K562 (cell line): ENCODE measurements around the gene UBA3. TPM values are rescaled to one million over a fixed set of nuclear protein-coding genes. Genes with fewer than 3 reads are reported as not detected.

Source experiments
- CBFA2T2 ChIP-seq: fragments of 450-650 bp; conservative IDR thresholded peaks from 2 replicates; pipeline ENCODE4 v1.6.1; 2017; ENCODE audit warnings: mild to moderate bottlenecking
- CTBP1 ChIP-seq: fragments of 450-650 bp; IDR thresholded peaks from 2 replicates; pipeline ENCODE4 v1.6.1; 2016; ENCODE audit warnings: borderline replicate concordance
- DPF2 ChIP-seq: fragments of 450-650 bp; IDR thresholded peaks from 2 replicates; pipeline ENCODE4 v1.6.1; 2016
- FOXJ2 ChIP-seq: fragments of 200-800 bp; sonication (Bioruptor generic); IDR thresholded peaks from 2 replicates; pipeline ENCODE4 v1.6.1; 2016; ENCODE audit warnings: missing genetic modification characterization, missing compliant biosample characterization
- HMGN3 ChIP-seq: IDR thresholded peaks from 2 replicates; pipeline ENCODE4 v1.6.1; 2011; ENCODE audit warnings: borderline replicate concordance, low read depth, mild to moderate bottlenecking, mixed read lengths, low read length; ENCODE audit not compliant: insufficient read length; ENCODE audit errors: extremely low read depth
- KAT7 ChIP-seq: sonication (generic); formaldehyde crosslinking; IDR thresholded peaks from 2 replicates; pipeline ENCODE4 v1.8.0; 2022; ENCODE audit warnings: missing genetic modification reagents, mild to moderate bottlenecking, borderline replicate concordance
- MEIS2 ChIP-seq: fragments of 450-650 bp; IDR thresholded peaks from 2 replicates; pipeline ENCODE4 v1.6.1; 2014; ENCODE audit warnings: mild to moderate bottlenecking; ENCODE audit not compliant: partially characterized antibody
- MTA3 ChIP-seq: fragments of 450-650 bp; formaldehyde crosslinking; IDR thresholded peaks from 2 replicates; pipeline ENCODE4 v1.6.1; 2017; ENCODE audit warnings: mild to moderate bottlenecking, borderline replicate concordance
- MYNN ChIP-seq, 2 experiments: sonication (generic); formaldehyde crosslinking in 1 of 2; IDR thresholded peaks; 2 replicates each; pipeline versions ENCODE4 v1.5.0 to v1.6.1; 2016 to 2020; ENCODE audit warnings: antibody characterized with exemption in 1 of 2, missing genetic modification reagents in 1 of 2
- NRF1 ChIP-seq, 2 experiments: fragments of 450-650 bp; IDR thresholded peaks in 1 of 2; conservative IDR thresholded peaks in 1 of 2; 2 replicates each; pipeline ENCODE4 v1.6.1; 2014; ENCODE audit warnings: mild to moderate bottlenecking in 2 of 2
- SIN3A ChIP-seq, 2 experiments: fragments of 150-350 bp in 1 of 2; IDR thresholded peaks; 2 replicates each; pipeline ENCODE4 v1.6.1; 2011 to 2016; ENCODE audit warnings: borderline replicate concordance in 2 of 2, low read depth in 2 of 2, low read length in 2 of 2, mild to moderate bottlenecking in 2 of 2, moderate library complexity in 2 of 2; ENCODE audit not compliant: control insufficient read depth in 1 of 2
- SPI1 ChIP-seq: IDR thresholded peaks from 2 replicates; pipeline ENCODE4 v1.6.1; 2011; ENCODE audit warnings: low read depth, low read length, control low read depth, borderline replicate concordance
- TCFL5 ChIP-seq: fragments of 250-450 bp; sonication (Bioruptor Pico); conservative IDR thresholded peaks from 2 replicates; pipeline ENCODE4 v1.6.1; 2021; ENCODE audit warnings: mild to moderate bottlenecking, moderate library complexity, matching md5 sums
- YY1 ChIP-seq, 3 experiments: IDR thresholded peaks; 2 replicates each; pipeline ENCODE4 v1.6.1; 2011; ENCODE audit warnings: low read length in 2 of 3, mild to moderate bottlenecking in 2 of 3, moderate library complexity in 2 of 3, borderline replicate concordance in 1 of 3, control low read depth in 1 of 3, low read depth in 1 of 3; ENCODE audit not compliant: insufficient read depth in 3 of 3, insufficient replicate concordance in 2 of 3, control insufficient read depth in 1 of 3, insufficient read length in 1 of 3; ENCODE audit errors: extremely low read depth in 1 of 3
- ZEB2 ChIP-seq: fragments of 450-650 bp; IDR thresholded peaks from 2 replicates; pipeline ENCODE4 v1.6.1; 2016
- ZFP30 ChIP-seq: fragments of 250-450 bp; sonication (Bioruptor Pico); IDR thresholded peaks from 2 replicates; pipeline ENCODE4 v1.8.0; 2022; ENCODE audit warnings: moderate library complexity, mild to moderate bottlenecking, inconsistent platforms, borderline replicate concordance
- ZNF316 ChIP-seq: fragments of 450-650 bp; IDR thresholded peaks from 2 replicates; pipeline ENCODE4 v1.6.1; 2016
- ZNF444 ChIP-seq: fragments of 250-450 bp; sonication (Bioruptor Pico); IDR thresholded peaks from 2 replicates; pipeline ENCODE4 v1.4.0; 2020; ENCODE audit warnings: mild to moderate bottlenecking, moderate library complexity
- polyA plus RNA-seq, 8 experiments: library from polyadenylated mRNA; depleted of rRNA in 4 of 8; stranded (reverse) in 5 of 8; unstranded in 3 of 8; fragments of >200 nt; fragmentation: Nextera tagmentation in 2 of 8; fragmentation: Illumina TruSeq in 1 of 8; extraction: Ambion mirVana in 2 of 8; extraction: Trizol in 1 of 8; gene quantifications; 2 replicates each; pipeline versions ENCODE4 v1.2.1 to v1.2.3, GENCODE V29; 2011 to 2014; ENCODE audit warnings: inconsistent platforms in 1 of 8, missing spikeins in 1 of 8
- total RNA-seq, 7 experiments: library from RNA; depleted of rRNA in 6 of 7; stranded (reverse); fragments of >200 nt in 6 of 7; fragmentation: Illumina TruSeq in 2 of 7; extraction: Trizol in 2 of 7; gene quantifications; 2 replicates each; pipeline versions ENCODE4 v1.2.1 to v1.2.3, GENCODE V29; 2011 to 2021; ENCODE audit warnings: low replicate concordance in 1 of 7
- TF ChIP-seq, protein P1 (sequence below): sonication (generic); formaldehyde crosslinking; IDR thresholded peaks from 2 replicates; pipeline ENCODE4 v1.9.0; 2022; ENCODE audit warnings: mild to moderate bottlenecking, missing genetic modification reagents
- TF ChIP-seq, protein P2 (sequence below): sonication (generic); formaldehyde crosslinking; IDR thresholded peaks from 2 replicates; pipeline ENCODE4 v1.8.0; 2023; ENCODE audit warnings: mild to moderate bottlenecking, missing genetic modification reagents

UBA3 gene
- total and polyA plus RNA-seq, 9 of the 15 experiments (the other 6 are each of a cell fraction or from before 2014, with no cell fraction given) = 23.2 to 80.0 (median 38.6) TPM

DNA sequence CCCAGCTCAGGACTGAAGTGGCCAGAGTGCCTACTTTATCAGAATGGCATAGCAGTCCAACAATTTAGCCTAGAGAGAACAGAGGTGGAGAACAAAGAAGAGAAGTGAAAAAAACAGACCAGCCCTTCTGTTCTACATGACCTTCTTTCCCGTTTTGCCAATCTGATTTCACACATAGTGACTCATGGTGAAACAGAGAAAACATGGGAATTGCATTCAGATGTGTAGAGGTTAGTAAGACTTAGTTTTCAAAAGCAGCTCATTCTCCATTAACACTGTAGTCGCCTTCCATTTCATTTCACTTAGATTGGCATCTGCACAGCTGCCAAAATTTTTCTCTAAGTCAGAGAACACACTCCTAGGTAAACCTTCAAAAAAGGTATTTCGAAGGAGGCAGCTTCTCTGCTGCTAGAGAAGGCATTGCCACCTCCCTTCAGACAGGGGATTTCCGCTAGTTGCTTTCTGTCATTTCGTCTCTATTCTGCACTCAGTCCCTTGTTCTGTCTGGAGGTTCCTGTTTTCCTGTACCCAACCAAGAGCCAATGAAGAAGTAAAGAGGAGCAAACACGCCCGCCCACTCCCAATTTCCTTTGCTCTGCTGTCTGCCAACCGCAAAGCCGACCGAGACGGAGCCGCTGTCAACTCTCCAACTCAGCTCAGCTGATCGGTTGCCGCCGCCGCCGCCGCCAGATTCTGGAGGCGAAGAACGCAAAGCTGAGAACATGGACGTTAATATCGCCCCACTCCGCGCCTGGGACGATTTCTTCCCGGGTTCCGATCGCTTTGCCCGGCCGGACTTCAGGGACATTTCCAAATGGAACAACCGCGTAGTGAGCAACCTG is 4.4 kb upstream of the UBA3 start, which contains the start of gene ARL6IP5 (continued):
- TF ChIP-seq, protein P1, sequence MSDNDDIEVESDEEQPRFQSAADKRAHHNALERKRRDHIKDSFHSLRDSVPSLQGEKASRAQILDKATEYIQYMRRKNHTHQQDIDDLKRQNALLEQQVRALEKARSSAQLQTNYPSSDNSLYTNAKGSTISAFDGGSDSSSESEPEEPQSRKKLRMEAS (CRISPR knock-in tag) = peak; percentile 43; the same call in 1 of the 2 replicates
- TF ChIP-seq MYNN (IDR thresholded peaks at IDR 0.05) = 0 out of 2 replicates have a peak, but pooled peaks have one; percentile 33
- no peak for TF ChIP-seq MYNN (CRISPR knock-in tag; IDR thresholded peaks at IDR 0.05)
- TF ChIP-seq SIN3A (IDR thresholded peaks at IDR 0.05; ENCODE audit: borderline replicate concordance in 2 of 2, control insufficient read depth in 1 of 2, low read depth in 2 of 2, low read length in 2 of 2) = peak; percentile 75 to 92; a peak in 3 of 4 replicates
- TF ChIP-seq TCFL5 (CRISPR knock-in tag) = no peak
- peak; percentile 41 for TF ChIP-seq HMGN3
- peak; percentile 44; the same call in 1 of the 2 replicates for TF ChIP-seq MTA3
- peak in 1 of 3 experiments; percentile 73 for TF ChIP-seq YY1 (IDR thresholded peaks at IDR 0.05; ENCODE audit: borderline replicate concordance in 1 of 3, control insufficient read depth in 1 of 3, extremely low read depth in 1 of 3, insufficient read depth in 3 of 3, insufficient read length in 1 of 3, insufficient replicate concordance in 2 of 3, low read depth in 1 of 3, low read length in 2 of 3)
- no peak for TF ChIP-seq CBFA2T2
- peak; percentile 66 for TF ChIP-seq MEIS2
- no peak for TF ChIP-seq ZEB2
- TF ChIP-seq CTBP1 = peak; percentile 19; the same call in 1 of the 2 replicates
- no peak for TF ChIP-seq ZFP30 (CRISPR knock-in tag)
- peak; percentile 55; the same call in 1 of the 2 replicates for TF ChIP-seq DPF2
- 0 out of 2 replicates have a peak, but pooled peaks have one; percentile 35 for TF ChIP-seq FOXJ2
- peak; percentile 53 for TF ChIP-seq SPI1
- TF ChIP-seq ZNF316 = no peak
- 0 out of 4 replicates have a peak, but pooled peaks of 1 of the 2 experiments have one; percentile 32 for TF ChIP-seq NRF1 (conservative IDR thresholded peaks at IDR 0.05 in 1 of 2, IDR thresholded peaks at IDR 0.05 in 1 of 2)
- TF ChIP-seq, protein P2, sequence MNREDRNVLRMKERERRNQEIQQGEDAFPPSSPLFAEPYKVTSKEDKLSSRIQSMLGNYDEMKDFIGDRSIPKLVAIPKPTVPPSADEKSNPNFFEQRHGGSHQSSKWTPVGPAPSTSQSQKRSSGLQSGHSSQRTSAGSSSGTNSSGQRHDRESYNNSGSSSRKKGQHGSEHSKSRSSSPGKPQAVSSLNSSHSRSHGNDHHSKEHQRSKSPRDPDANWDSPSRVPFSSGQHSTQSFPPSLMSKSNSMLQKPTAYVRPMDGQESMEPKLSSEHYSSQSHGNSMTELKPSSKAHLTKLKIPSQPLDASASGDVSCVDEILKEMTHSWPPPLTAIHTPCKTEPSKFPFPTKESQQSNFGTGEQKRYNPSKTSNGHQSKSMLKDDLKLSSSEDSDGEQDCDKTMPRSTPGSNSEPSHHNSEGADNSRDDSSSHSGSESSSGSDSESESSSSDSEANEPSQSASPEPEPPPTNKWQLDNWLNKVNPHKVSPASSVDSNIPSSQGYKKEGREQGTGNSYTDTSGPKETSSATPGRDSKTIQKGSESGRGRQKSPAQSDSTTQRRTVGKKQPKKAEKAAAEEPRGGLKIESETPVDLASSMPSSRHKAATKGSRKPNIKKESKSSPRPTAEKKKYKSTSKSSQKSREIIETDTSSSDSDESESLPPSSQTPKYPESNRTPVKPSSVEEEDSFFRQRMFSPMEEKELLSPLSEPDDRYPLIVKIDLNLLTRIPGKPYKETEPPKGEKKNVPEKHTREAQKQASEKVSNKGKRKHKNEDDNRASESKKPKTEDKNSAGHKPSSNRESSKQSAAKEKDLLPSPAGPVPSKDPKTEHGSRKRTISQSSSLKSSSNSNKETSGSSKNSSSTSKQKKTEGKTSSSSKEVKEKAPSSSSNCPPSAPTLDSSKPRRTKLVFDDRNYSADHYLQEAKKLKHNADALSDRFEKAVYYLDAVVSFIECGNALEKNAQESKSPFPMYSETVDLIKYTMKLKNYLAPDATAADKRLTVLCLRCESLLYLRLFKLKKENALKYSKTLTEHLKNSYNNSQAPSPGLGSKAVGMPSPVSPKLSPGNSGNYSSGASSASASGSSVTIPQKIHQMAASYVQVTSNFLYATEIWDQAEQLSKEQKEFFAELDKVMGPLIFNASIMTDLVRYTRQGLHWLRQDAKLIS (CRISPR knock-in tag) = peak; percentile 62; the same call in 1 of the 2 replicates
- TF ChIP-seq ZNF444 (CRISPR knock-in tag) = no peak
- TF ChIP-seq KAT7 (CRISPR knock-in tag) = 0 out of 2 replicates have a peak, but pooled peaks have one; percentile 54
